LNCaP clone FGC (cell line): Measurements from ENCODE around the gene WASF3.
A peak's percentile ranks its signal among the peaks of the same experiment; 100 is the strongest.

Experiments used
- DNase-seq: peaks from one replicate; pipeline ENCODE4 v3.0.0-alpha.2; 2011; ENCODE audit warnings: low read depth
- H3K4me3 ChIP-seq: 2 replicates; pipeline ENCODE4 v1.5.1; 2011; ENCODE audit warnings: mild to moderate bottlenecking, low read depth, low read length, control low read depth
- CTCF ChIP-seq: IDR thresholded peaks from 2 replicates; pipeline ENCODE4 v1.5.1; 2012; ENCODE audit warnings: mild to moderate bottlenecking; ENCODE audit not compliant: control insufficient read depth, insufficient read depth; ENCODE audit errors: extremely low read depth

Gene WASF3

GRCh38 chr13:26646603-26647002 is 89.1 kb downstream of the WASF3 start:
- no peak overlapping the region for H3K4me3 ChIP-seq
- no peak for TF ChIP-seq CTCF
- DNase-seq: no peak

- no peak for DNase-seq
- no peak overlapping the region for H3K4me3 ChIP-seq
- no peak for TF ChIP-seq CTCF
Observed at GRCh38 chr13:26651234-26651633, 93.8 kb downstream of the WASF3 start.

GRCh38 chr13:26653310-26653709 is 95.8 kb downstream of the WASF3 start:
- H3K4me3 ChIP-seq: no peak overlapping the region
- TF ChIP-seq CTCF: no peak
- DNase-seq: no peak

GRCh38 chr13:26653842-26654241 is 96.4 kb downstream of the WASF3 start:
- H3K4me3 ChIP-seq: no peak overlapping the region
- TF ChIP-seq CTCF: no peak
- no peak for DNase-seq

- no peak overlapping the region for H3K4me3 ChIP-seq
- peak; percentile 23; the same call in 1 of the 2 replicates for TF ChIP-seq CTCF
- DNase-seq: peak; percentile 52
Observed at GRCh38 chr13:26656919-26657318, 99.4 kb downstream of the WASF3 start.

GRCh38 chr13:26658448-26659385 is 101.2 kb downstream of the WASF3 start:
- H3K4me3 ChIP-seq: no peak overlapping the region
- no peak for DNase-seq
- no peak for TF ChIP-seq CTCF

- no peak for DNase-seq
Observed at GRCh38 chr13:26660185-26660584, 102.7 kb downstream of the WASF3 start.

More at GRCh38 chr13:26660185-26660584, 102.7 kb downstream of the WASF3 start:
- no peak for TF ChIP-seq CTCF
- no peak overlapping the region for H3K4me3 ChIP-seq
